ENCODE data around the gene NAALADL2. TPM values are rescaled to one million over a fixed set of nuclear protein-coding genes. Genes with fewer than 3 reads are reported as not detected.

The NAALADL2 gene
- total RNA-seq, 1 experiment from 2014 or later: 1.9 TPM

DNA sequence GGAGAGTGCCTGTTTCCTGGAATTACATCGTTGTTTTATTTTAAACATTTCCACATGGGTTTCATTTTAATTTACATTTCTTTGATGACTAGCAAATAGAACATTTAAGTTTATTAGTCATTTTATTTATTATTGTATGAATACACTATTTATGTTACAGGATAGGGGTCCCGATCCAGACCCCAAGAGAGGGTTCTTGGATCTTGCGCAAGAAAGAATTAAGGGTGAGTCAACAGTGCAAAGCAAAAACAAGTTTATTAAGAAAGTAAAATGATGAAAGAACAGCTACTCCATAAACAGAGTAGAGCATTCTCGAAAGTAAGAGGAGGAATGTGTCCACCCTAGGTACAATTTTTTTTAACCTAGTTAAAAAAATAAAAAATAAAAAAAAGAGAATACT is 539.5 kb downstream of the NAALADL2 start:
- no peak overlapping the region for H3K27ac ChIP-seq (ENCODE audit: low read length)
- no peaks in the 10 kb centered on the region for H3K79me2 ChIP-seq (ENCODE audit: low read length)
- no peak overlapping the region for H3K9ac ChIP-seq (ENCODE audit: low read length)
- ATAC-seq (no peak), DNase-seq (no peak)
- intact Hi-C loops (cut with micrococcal nuclease): no loop called here
- no peaks in the 10 kb centered on the region for H3K4me1 ChIP-seq (ENCODE audit: insufficient read depth, low read length)
- POLR2A ChIA-PET (ENCODE audit: unreplicated experiment): no interaction called here
- BruUV-seq (replicated peaks): no TSS peak
- H3K36me3 ChIP-seq (ENCODE audit: low read depth, low read length): no peaks in the 10 kb centered on the region
- TF ChIP-seq EZH2phosphoT487 (IDR thresholded peaks at IDR 0.05; ENCODE audit: borderline replicate concordance, low read length) (no peak), EZH2 (IDR thresholded peaks at IDR 0.05; ENCODE audit: low read length, unreplicated experiment) (no peak)
- TF ChIP-seq, protein P1, sequence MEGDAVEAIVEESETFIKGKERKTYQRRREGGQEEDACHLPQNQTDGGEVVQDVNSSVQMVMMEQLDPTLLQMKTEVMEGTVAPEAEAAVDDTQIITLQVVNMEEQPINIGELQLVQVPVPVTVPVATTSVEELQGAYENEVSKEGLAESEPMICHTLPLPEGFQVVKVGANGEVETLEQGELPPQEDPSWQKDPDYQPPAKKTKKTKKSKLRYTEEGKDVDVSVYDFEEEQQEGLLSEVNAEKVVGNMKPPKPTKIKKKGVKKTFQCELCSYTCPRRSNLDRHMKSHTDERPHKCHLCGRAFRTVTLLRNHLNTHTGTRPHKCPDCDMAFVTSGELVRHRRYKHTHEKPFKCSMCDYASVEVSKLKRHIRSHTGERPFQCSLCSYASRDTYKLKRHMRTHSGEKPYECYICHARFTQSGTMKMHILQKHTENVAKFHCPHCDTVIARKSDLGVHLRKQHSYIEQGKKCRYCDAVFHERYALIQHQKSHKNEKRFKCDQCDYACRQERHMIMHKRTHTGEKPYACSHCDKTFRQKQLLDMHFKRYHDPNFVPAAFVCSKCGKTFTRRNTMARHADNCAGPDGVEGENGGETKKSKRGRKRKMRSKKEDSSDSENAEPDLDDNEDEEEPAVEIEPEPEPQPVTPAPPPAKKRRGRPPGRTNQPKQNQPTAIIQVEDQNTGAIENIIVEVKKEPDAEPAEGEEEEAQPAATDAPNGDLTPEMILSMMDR (conservative IDR thresholded peaks at IDR 0.05; ENCODE audit: low read depth, low read length): no peak
- no peaks in the 10 kb centered on the region for H3K9me3 ChIP-seq (ENCODE audit: low read length)
- no peak overlapping the region for H3K4me3 ChIP-seq (ENCODE audit: low read length)
- no peak overlapping the region for H3K4me2 ChIP-seq (ENCODE audit: low read length)
- H3K27me3 ChIP-seq (ENCODE audit: low read length): no peaks in the 10 kb centered on the region
- CTCF ChIA-PET: no interaction called here
- no peaks in the 10 kb centered on the region for H4K20me1 ChIP-seq (ENCODE audit: low read length)
- H2AFZ ChIP-seq (ENCODE audit: low read length): no peak overlapping the region
- H3K9me2 ChIP-seq (replicated peaks; ENCODE audit: low read length): no peaks in the 10 kb centered on the region
- H3F3A ChIP-seq (ENCODE audit: low read length, unreplicated experiment): no peaks in the 10 kb centered on the region

DNA sequence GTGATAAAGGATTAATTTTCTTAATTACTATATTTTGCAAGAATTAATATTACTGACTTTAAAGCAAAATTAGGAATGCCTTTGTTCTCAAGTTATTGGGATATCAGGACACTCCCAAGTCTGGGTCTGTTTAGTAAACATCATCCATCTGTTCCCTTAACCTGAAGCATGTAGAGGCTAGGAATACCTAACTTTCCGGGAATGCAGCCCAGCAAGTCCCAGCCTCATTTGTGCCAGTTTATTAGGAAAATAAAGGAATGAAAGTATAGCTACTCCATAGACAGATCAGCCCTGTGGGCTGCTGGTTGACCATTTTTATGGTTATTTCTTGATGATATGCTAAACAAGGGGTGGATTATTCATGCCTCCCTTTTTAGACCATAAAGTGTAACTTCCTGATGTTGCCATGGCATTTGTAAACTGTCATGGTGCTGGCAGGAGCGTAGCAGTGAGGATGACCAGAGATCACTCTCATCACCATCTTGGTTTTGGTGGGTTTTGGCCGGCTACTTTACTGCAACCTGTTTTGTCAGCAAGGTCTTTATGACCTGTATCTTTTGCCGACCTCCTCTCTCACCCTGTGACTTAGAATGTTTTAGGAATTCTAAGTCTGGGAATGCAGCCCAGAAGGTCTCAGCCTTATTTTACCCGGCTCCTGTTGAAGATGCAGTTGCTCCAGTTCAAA is 540.2 kb downstream of the NAALADL2 start:
- Histone ChIP-seq H3K4me1 (ENCODE audit: insufficient read depth, low read length) (no peaks in the 10 kb centered on the region), H3K4me2 (ENCODE audit: low read length) (no peak overlapping the region), H2AFZ (ENCODE audit: low read length) (no peak overlapping the region), H3K79me2 (ENCODE audit: low read length) (no peaks in the 10 kb centered on the region), H3K9ac (ENCODE audit: low read length) (no peak overlapping the region), H3K27ac (ENCODE audit: low read length) (no peak overlapping the region), H4K20me1 (ENCODE audit: low read length) (no peaks in the 10 kb centered on the region), H3K9me2 (replicated peaks; ENCODE audit: low read length) (no peaks in the 10 kb centered on the region), H3F3A (ENCODE audit: low read length, unreplicated experiment) (no peaks in the 10 kb centered on the region), H3K4me3 (ENCODE audit: low read length) (no peak overlapping the region), H3K36me3 (ENCODE audit: low read depth, low read length) (no peaks in the 10 kb centered on the region), H3K27me3 (ENCODE audit: low read length) (no peaks in the 10 kb centered on the region), H3K9me3 (ENCODE audit: low read length) (no peaks in the 10 kb centered on the region)
- POLR2A ChIA-PET (ENCODE audit: unreplicated experiment): no interaction called here
- DNase-seq (peak; percentile 39), ATAC-seq (no peak)
- no peak for TF ChIP-seq EZH2phosphoT487 (IDR thresholded peaks at IDR 0.05; ENCODE audit: borderline replicate concordance, low read length)
- TF ChIP-seq, protein P1 (conservative IDR thresholded peaks at IDR 0.05; ENCODE audit: low read depth, low read length): no peak
- no peak for TF ChIP-seq EZH2 (IDR thresholded peaks at IDR 0.05; ENCODE audit: low read length, unreplicated experiment)
- intact Hi-C loops (cut with micrococcal nuclease): no loop called here
- BruUV-seq (replicated peaks): no TSS peak
- CTCF ChIA-PET: no interaction called here

DNA sequence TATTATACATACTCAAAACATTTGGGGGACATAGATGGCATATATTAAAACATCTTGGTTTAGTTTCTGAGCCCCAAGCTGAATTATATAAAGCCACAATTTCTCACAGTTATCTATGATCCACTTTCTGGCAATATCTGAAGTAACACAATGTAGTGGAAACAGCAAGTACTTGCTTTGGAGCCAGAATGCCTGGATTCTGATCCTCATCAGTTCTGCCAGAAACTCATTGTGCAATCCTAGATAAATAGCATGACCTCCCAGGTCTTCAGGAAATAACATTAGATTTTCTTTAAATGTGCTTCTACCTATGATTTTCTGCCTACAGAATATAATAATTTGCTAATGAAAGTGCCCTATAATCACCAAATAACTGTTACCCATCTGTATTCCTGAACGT is 544.9 kb downstream of the NAALADL2 start:
- no peaks in the 10 kb centered on the region for H4K20me1 ChIP-seq (ENCODE audit: low read length)
- no peaks in the 10 kb centered on the region for H3K79me2 ChIP-seq (ENCODE audit: low read length)
- intact Hi-C loops (cut with micrococcal nuclease): no loop called here
- DNase-seq (no peak), ATAC-seq (no peak)
- no peaks in the 10 kb centered on the region for H3F3A ChIP-seq (ENCODE audit: low read length, unreplicated experiment)
- no TSS peak for BruUV-seq (replicated peaks)
- POLR2A ChIA-PET (ENCODE audit: unreplicated experiment): no interaction called here
- H3K9ac ChIP-seq (ENCODE audit: low read length): no peak overlapping the region
- H2AFZ ChIP-seq (ENCODE audit: low read length): no peak overlapping the region
- no peak overlapping the region for H3K4me3 ChIP-seq (ENCODE audit: low read length)
- CTCF ChIA-PET: no interaction called here
- H3K27me3 ChIP-seq (ENCODE audit: low read length): no peaks in the 10 kb centered on the region
- no peaks in the 10 kb centered on the region for H3K36me3 ChIP-seq (ENCODE audit: low read depth, low read length)
- H3K4me1 ChIP-seq (ENCODE audit: insufficient read depth, low read length): peaks cover 4% of the 10 kb centered on the region; the same call in 1 of the 2 replicates
- no peak overlapping the region for H3K27ac ChIP-seq (ENCODE audit: low read length)
- H3K9me3 ChIP-seq (ENCODE audit: low read length): no peaks in the 10 kb centered on the region
- no peaks in the 10 kb centered on the region for H3K9me2 ChIP-seq (replicated peaks; ENCODE audit: low read length)
- no peak overlapping the region for H3K4me2 ChIP-seq (ENCODE audit: low read length)
- TF ChIP-seq EZH2phosphoT487 (IDR thresholded peaks at IDR 0.05; ENCODE audit: borderline replicate concordance, low read length) (no peak), EZH2 (IDR thresholded peaks at IDR 0.05; ENCODE audit: low read length, unreplicated experiment) (no peak)
- TF ChIP-seq, protein P1 (conservative IDR thresholded peaks at IDR 0.05; ENCODE audit: low read depth, low read length): no peak
